ENCODE results near the gene ANKLE2. TPM values are rescaled to one million over a fixed set of nuclear protein-coding genes. Genes with fewer than 3 reads are reported as not detected.

Gene ANKLE2
- total and polyA plus RNA-seq, 4 donors, result 8.4 to 24.1 (median 15.4) TPM

- TF ChIP-seq REST (IDR thresholded peaks at IDR 0.05), result no peak
- no peak for TF ChIP-seq MAX (IDR thresholded peaks at IDR 0.05)
- no peak for TF ChIP-seq TAF1 (conservative IDR thresholded peaks at IDR 0.05)
- TF ChIP-seq EGR1 (IDR thresholded peaks at IDR 0.05; ENCODE audit: low read depth in 2 of 2), result no peak
- TF ChIP-seq ZBTB33 (IDR thresholded peaks at IDR 0.05), result no peak
- TF ChIP-seq RXRA (IDR thresholded peaks at IDR 0.05), result no peak
- no peak for TF ChIP-seq RAD21 (IDR thresholded peaks at IDR 0.05)
- TF ChIP-seq FOXA1 (IDR thresholded peaks at IDR 0.05), result no peak
- no peak for TF ChIP-seq NR2F2 (IDR thresholded peaks at IDR 0.05)
- TF ChIP-seq HNF4G (IDR thresholded peaks at IDR 0.05), result no peak
- TF ChIP-seq CTCF (IDR thresholded peaks at IDR 0.05; ENCODE audit: low read depth, low read length, missing input control), result no peak
- TF ChIP-seq YY1 (IDR thresholded peaks at IDR 0.05), result no peak
- TF ChIP-seq JUND (IDR thresholded peaks at IDR 0.05), result no peak
- no peak for TF ChIP-seq SP1 (IDR thresholded peaks at IDR 0.05)
- TF ChIP-seq FOXA2 (IDR thresholded peaks at IDR 0.05), result no peak
- no peak for TF ChIP-seq ATF3 (IDR thresholded peaks at IDR 0.05)
- H3K36me3 ChIP-seq (ENCODE audit: control insufficient read depth in 4 of 4, insufficient read depth in 3 of 4, low read depth in 1 of 4, low read length in 3 of 4), result peaks cover 25 to 83% (median 57%) of the 10 kb centered on the region in 4 donors
- no peaks in the 10 kb centered on the region for H3K4me1 ChIP-seq (ENCODE audit: control insufficient read depth in 4 of 4, insufficient read depth in 4 of 4, low read length in 3 of 4)
- no peak overlapping the region for H3K27ac ChIP-seq (ENCODE audit: low read depth in 1 of 2, low read length in 2 of 2)
- no peaks in the 10 kb centered on the region for H3K27me3 ChIP-seq (ENCODE audit: control insufficient read depth in 4 of 4, insufficient read depth in 4 of 4, low read length in 3 of 4)
- DNase-seq (ENCODE audit: low spot score), result no peak
- no peak overlapping the region for H3K9ac ChIP-seq (ENCODE audit: low read depth in 1 of 2, low read length in 2 of 2)
- no peaks in the 10 kb centered on the region for H3K9me3 ChIP-seq (ENCODE audit: control insufficient read depth in 4 of 4, low read length in 3 of 4)
- H3K4me3 ChIP-seq (ENCODE audit: low read depth in 1 of 3, low read length in 3 of 3), result no peak overlapping the region
- 97% methylated on average over 3 of the region's 3 CpGs for WGBS
Measured at GRCh38 chr12:132746613-132747012, 15.0 kb downstream of the ANKLE2 start.

GRCh38 chr12:132743831-132744230 is 17.8 kb downstream of the ANKLE2 start:
- no peak for TF ChIP-seq TAF1 (conservative IDR thresholded peaks at IDR 0.05)
- TF ChIP-seq NR2F2 (IDR thresholded peaks at IDR 0.05), result no peak
- no peak for TF ChIP-seq EGR1 (IDR thresholded peaks at IDR 0.05; ENCODE audit: low read depth in 2 of 2)
- no peak for TF ChIP-seq FOXA1 (IDR thresholded peaks at IDR 0.05)
- TF ChIP-seq GABPA (IDR thresholded peaks at IDR 0.05 in 1 of 2, conservative IDR thresholded peaks at IDR 0.05 in 1 of 2), result no peak
- TF ChIP-seq ATF3 (IDR thresholded peaks at IDR 0.05), result no peak
- no peak for TF ChIP-seq ZBTB33 (IDR thresholded peaks at IDR 0.05)
- no peak for TF ChIP-seq FOXA2 (IDR thresholded peaks at IDR 0.05)
- TF ChIP-seq RAD21 (IDR thresholded peaks at IDR 0.05), result no peak
- Histone ChIP-seq H3K9ac (ENCODE audit: low read depth in 1 of 2, low read length in 2 of 2) (no peak overlapping the region), H3K27me3 (ENCODE audit: control insufficient read depth in 4 of 4, insufficient read depth in 4 of 4, low read length in 3 of 4) (no peaks in the 10 kb centered on the region), H3K36me3 (ENCODE audit: control insufficient read depth in 4 of 4, insufficient read depth in 3 of 4, low read depth in 1 of 4, low read length in 3 of 4) (peaks cover 23 to 86% (median 67%) of the 10 kb centered on the region in 4 donors), H3K27ac (ENCODE audit: low read depth in 1 of 2, low read length in 2 of 2) (no peak overlapping the region), H3K4me1 (ENCODE audit: control insufficient read depth in 4 of 4, insufficient read depth in 4 of 4, low read length in 3 of 4) (no peaks in the 10 kb centered on the region), H3K9me3 (ENCODE audit: control insufficient read depth in 4 of 4, low read length in 3 of 4) (no peaks in the 10 kb centered on the region), H3K4me3 (ENCODE audit: low read depth in 1 of 3, low read length in 3 of 3) (no peak overlapping the region)
- 90% methylated on average over 13 of the region's 13 CpGs for WGBS
- no peak for DNase-seq (ENCODE audit: low spot score)
